ENCODE measurements around the gene HABP2. TPM values are rescaled to one million over a fixed set of nuclear protein-coding genes. Genes with fewer than 3 reads are reported as not detected.

HABP2 gene
- total and polyA plus RNA-seq, 9 of the 15 experiments (the other 6 are each of a cell fraction or from before 2014, with no cell fraction given) = 0.09 TPM; not detected in 8

GRCh38 chr10:113522460-113522859 lies 30.4 kb upstream of the HABP2 start (continued):
- TF ChIP-seq, protein P1, sequence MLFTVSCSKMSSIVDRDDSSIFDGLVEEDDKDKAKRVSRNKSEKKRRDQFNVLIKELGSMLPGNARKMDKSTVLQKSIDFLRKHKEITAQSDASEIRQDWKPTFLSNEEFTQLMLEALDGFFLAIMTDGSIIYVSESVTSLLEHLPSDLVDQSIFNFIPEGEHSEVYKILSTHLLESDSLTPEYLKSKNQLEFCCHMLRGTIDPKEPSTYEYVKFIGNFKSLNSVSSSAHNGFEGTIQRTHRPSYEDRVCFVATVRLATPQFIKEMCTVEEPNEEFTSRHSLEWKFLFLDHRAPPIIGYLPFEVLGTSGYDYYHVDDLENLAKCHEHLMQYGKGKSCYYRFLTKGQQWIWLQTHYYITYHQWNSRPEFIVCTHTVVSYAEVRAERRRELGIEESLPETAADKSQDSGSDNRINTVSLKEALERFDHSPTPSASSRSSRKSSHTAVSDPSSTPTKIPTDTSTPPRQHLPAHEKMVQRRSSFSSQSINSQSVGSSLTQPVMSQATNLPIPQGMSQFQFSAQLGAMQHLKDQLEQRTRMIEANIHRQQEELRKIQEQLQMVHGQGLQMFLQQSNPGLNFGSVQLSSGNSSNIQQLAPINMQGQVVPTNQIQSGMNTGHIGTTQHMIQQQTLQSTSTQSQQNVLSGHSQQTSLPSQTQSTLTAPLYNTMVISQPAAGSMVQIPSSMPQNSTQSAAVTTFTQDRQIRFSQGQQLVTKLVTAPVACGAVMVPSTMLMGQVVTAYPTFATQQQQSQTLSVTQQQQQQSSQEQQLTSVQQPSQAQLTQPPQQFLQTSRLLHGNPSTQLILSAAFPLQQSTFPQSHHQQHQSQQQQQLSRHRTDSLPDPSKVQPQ (CRISPR knock-in tag; IDR thresholded peaks at IDR 0.05; ENCODE audit: borderline replicate concordance) = no peak
- TF ChIP-seq JUN (IDR thresholded peaks at IDR 0.05; ENCODE audit: borderline replicate concordance, low read depth, low read length) = no peak
- TF ChIP-seq JUN (CRISPR knock-in tag; IDR thresholded peaks at IDR 0.05; ENCODE audit: borderline replicate concordance) = no peak
- TF ChIP-seq, protein P2, sequence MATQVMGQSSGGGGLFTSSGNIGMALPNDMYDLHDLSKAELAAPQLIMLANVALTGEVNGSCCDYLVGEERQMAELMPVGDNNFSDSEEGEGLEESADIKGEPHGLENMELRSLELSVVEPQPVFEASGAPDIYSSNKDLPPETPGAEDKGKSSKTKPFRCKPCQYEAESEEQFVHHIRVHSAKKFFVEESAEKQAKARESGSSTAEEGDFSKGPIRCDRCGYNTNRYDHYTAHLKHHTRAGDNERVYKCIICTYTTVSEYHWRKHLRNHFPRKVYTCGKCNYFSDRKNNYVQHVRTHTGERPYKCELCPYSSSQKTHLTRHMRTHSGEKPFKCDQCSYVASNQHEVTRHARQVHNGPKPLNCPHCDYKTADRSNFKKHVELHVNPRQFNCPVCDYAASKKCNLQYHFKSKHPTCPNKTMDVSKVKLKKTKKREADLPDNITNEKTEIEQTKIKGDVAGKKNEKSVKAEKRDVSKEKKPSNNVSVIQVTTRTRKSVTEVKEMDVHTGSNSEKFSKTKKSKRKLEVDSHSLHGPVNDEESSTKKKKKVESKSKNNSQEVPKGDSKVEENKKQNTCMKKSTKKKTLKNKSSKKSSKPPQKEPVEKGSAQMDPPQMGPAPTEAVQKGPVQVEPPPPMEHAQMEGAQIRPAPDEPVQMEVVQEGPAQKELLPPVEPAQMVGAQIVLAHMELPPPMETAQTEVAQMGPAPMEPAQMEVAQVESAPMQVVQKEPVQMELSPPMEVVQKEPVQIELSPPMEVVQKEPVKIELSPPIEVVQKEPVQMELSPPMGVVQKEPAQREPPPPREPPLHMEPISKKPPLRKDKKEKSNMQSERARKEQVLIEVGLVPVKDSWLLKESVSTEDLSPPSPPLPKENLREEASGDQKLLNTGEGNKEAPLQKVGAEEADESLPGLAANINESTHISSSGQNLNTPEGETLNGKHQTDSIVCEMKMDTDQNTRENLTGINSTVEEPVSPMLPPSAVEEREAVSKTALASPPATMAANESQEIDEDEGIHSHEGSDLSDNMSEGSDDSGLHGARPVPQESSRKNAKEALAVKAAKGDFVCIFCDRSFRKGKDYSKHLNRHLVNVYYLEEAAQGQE (IDR thresholded peaks at IDR 0.05; ENCODE audit: borderline replicate concordance) = peak; percentile 46; the same call in 1 of the 2 replicates
- TF ChIP-seq, protein P2 (CRISPR knock-in tag; IDR thresholded peaks at IDR 0.05; ENCODE audit: low read depth) = no peak
- no peak for TF ChIP-seq MBD2 (IDR thresholded peaks at IDR 0.05; ENCODE audit: borderline replicate concordance, low read depth)
- TF ChIP-seq MEIS2 (IDR thresholded peaks at IDR 0.05; ENCODE audit: partially characterized antibody) = no peak
- TF ChIP-seq BCLAF1 (IDR thresholded peaks at IDR 0.05; ENCODE audit: borderline replicate concordance in 1 of 2, control insufficient read depth in 1 of 2, low read depth in 2 of 2, low read length in 1 of 2) = no peak
- no peak for TF ChIP-seq TCF7 (IDR thresholded peaks at IDR 0.05; ENCODE audit: borderline replicate concordance)
